Endothelial cell of umbilical vein (primary cell): ENCODE measurements around the gene LRRN3. TPM values are rescaled to one million over a fixed set of nuclear protein-coding genes. Genes with fewer than 3 reads are reported as not detected.
"Not testable (repeated sequence)": the region's sequence is repeated elsewhere in the genome, so short reads cannot be mapped to it uniquely, and the experiment has no call there.

Experiments
- BruUV-seq: library from RNA; stranded (reverse); fragments of 400-500 nt; replicated peaks from 2 replicates; lab custom pipeline; 2021; lab: Mats Ljungman, UMichigan
- CTCF ChIA-PET: fragments of 300-600, 350-600 bp; sonication (Branson Sonifier 250); formaldehyde crosslinking; loops from one replicate; lab custom pipeline; 2021; ENCODE audit warnings: antibody characterized with exemption, inconsistent platforms; lab: Charles Lee
- POLR2A ChIA-PET: fragments of 300-600, 350-600 bp; sonication (Branson Sonifier 250); formaldehyde crosslinking; loops from one replicate; lab custom pipeline; 2021; ENCODE audit warnings: antibody characterized with exemption, inconsistent platforms; lab: Charles Lee
- DNase-seq: peaks from one replicate; pipeline ENCODE4 v3.0.0-alpha.2; 2011; ENCODE audit warnings: low read depth, low spot score
- FAIRE-seq: peaks from 2 replicates; lab custom pipeline; 2011; peaks lifted over from hg19 to GRCh38; lab: Jason Lieb, UNC
- H2AFZ ChIP-seq: 2 replicates; pipeline ENCODE4 v1.6.0; 2012; ENCODE audit warnings: low read depth, low read length, control low read depth, inconsistent platforms
- H3K27ac ChIP-seq: 2 replicates; pipeline ENCODE4 v1.5.1; 2011; ENCODE audit warnings: low read depth, mild to moderate bottlenecking, control low read depth, low read length, moderate library complexity; ENCODE audit not compliant: insufficient read depth
- H3K27me3 ChIP-seq, 2 experiments: 2 replicates each; pipeline versions ENCODE4 v1.6.0 to v1.6.1; 2011; ENCODE audit warnings: low read length in 2 of 2, mixed read lengths in 1 of 2; ENCODE audit not compliant: control insufficient read depth in 2 of 2, insufficient read depth in 2 of 2
- H3K36me3 ChIP-seq, 2 experiments: 2 replicates in 1 of 2; 3 replicates in 1 of 2; pipeline ENCODE4 v1.5.1; 2011; ENCODE audit warnings: low read length in 2 of 2, mild to moderate bottlenecking in 1 of 2, moderate library complexity in 1 of 2; ENCODE audit not compliant: control insufficient read depth in 2 of 2, insufficient read depth in 2 of 2; ENCODE audit errors: extremely low read depth in 1 of 2
- H3K4me1 ChIP-seq: 3 replicates; pipeline ENCODE4 v1.5.1; 2011; ENCODE audit warnings: mild to moderate bottlenecking, low read length; ENCODE audit not compliant: control insufficient read depth, insufficient read depth; ENCODE audit errors: extremely low read depth
- H3K4me2 ChIP-seq: 2 replicates; pipeline ENCODE4 v1.6.1; 2011; ENCODE audit warnings: low read length, control low read depth, mixed read lengths; ENCODE audit not compliant: insufficient read depth
- H3K4me3 ChIP-seq, 3 experiments: fragments of 200-600 bp in 1 of 3; sonication (generic), shearing (Covaris generic) in 1 of 3; replicated peaks in 1 of 3; 2 replicates each; pipeline ENCODE4 v1.5.1; 2011 to 2016; ENCODE audit warnings: control low read depth in 3 of 3, low read length in 3 of 3, mild to moderate bottlenecking in 2 of 3, inconsistent platforms in 1 of 3, low read depth in 1 of 3, moderate library complexity in 1 of 3; ENCODE audit not compliant: insufficient read depth in 1 of 3
- H3K79me2 ChIP-seq: 2 replicates; pipeline ENCODE4 v1.6.0; 2012; ENCODE audit warnings: low read length, inconsistent platforms; ENCODE audit not compliant: control insufficient read depth, insufficient read depth
- H3K9ac ChIP-seq: replicated peaks from 2 replicates; pipeline ENCODE3; 2011; ENCODE audit warnings: low read length, control low read depth; ENCODE audit not compliant: insufficient read depth; ENCODE audit errors: extremely low read depth
- H3K9me1 ChIP-seq: replicated peaks from 3 replicates; pipeline ENCODE4 v1.6.0; 2011; ENCODE audit warnings: mild to moderate bottlenecking, low read length; ENCODE audit not compliant: control insufficient read depth, insufficient read depth; ENCODE audit errors: extremely low read depth
- H3K9me3 ChIP-seq: replicated peaks from 2 replicates; pipeline ENCODE4 v1.5.1; 2012; ENCODE audit warnings: low read length, inconsistent platforms; ENCODE audit not compliant: control insufficient read depth, insufficient read depth
- H4K20me1 ChIP-seq: replicated peaks from 2 replicates; pipeline ENCODE3; 2011; ENCODE audit warnings: mild to moderate bottlenecking, low read length; ENCODE audit not compliant: control insufficient read depth, insufficient read depth; ENCODE audit errors: extremely low read depth
- EZH2 ChIP-seq: IDR thresholded peaks from 2 replicates; pipeline ENCODE4 v1.6.1; 2012; ENCODE audit warnings: borderline replicate concordance, low read depth, mild to moderate bottlenecking, moderate library complexity, low read length, inconsistent platforms; ENCODE audit not compliant: severe bottlenecking
- FOS ChIP-seq: IDR thresholded peaks from 2 replicates; pipeline ENCODE4 v1.6.1; 2011; ENCODE audit warnings: mild to moderate bottlenecking, low read length, moderate library complexity, borderline replicate concordance; ENCODE audit not compliant: insufficient read depth
- GATA2 ChIP-seq: IDR thresholded peaks from 2 replicates; pipeline ENCODE4 v1.7.0; 2011; ENCODE audit warnings: low read depth, mild to moderate bottlenecking, moderate library complexity, mixed read lengths, low read length; ENCODE audit not compliant: insufficient read length, insufficient read depth
- JUN ChIP-seq: IDR thresholded peaks from 2 replicates; pipeline ENCODE4 v1.6.1; 2011; ENCODE audit warnings: borderline replicate concordance, low read depth; ENCODE audit not compliant: insufficient read length, insufficient read depth
- MYC ChIP-seq: IDR thresholded peaks from one replicate; pipeline ENCODE4 v1.6.1; 2011; ENCODE audit warnings: mild to moderate bottlenecking, low read depth, low read length
- POLR2A ChIP-seq: IDR thresholded peaks from 2 replicates; pipeline ENCODE4 v1.6.1; 2012; ENCODE audit warnings: low read depth, mild to moderate bottlenecking, control low read depth, low read length
- POLR2AphosphoS5 ChIP-seq: IDR thresholded peaks from 2 replicates; pipeline ENCODE4 v1.6.1; 2012; ENCODE audit warnings: low read depth, mild to moderate bottlenecking, control low read depth, low read length, moderate library complexity; ENCODE audit not compliant: insufficient read depth
- dilution Hi-C: fragments of 300-500 bp; cut with MboI; formaldehyde crosslinking; loops from one replicate; pipeline ENCODE4 v1.15.0; 2019; ENCODE audit warnings: low sequenced_read_pairs; ENCODE audit not compliant: extremely low pct_ligation_motif_present
- intact Hi-C: fragments of 100-400 bp; cut with micrococcal nuclease; formaldehyde crosslinking; loops from one replicate; pipeline ENCODE4 v1.10.0; 2022
- polyA plus RNA-seq, 4 experiments: library from polyadenylated mRNA; depleted of rRNA in 3 of 4; stranded (reverse) in 3 of 4; unstranded in 1 of 4; fragments of >200 nt; gene quantifications; 2 replicates each; pipeline versions ENCODE4 v1.2.1 to v1.2.3, GENCODE V29; 2011 to 2012; ENCODE audit warnings: missing spikeins in 1 of 4
- total RNA-seq: library from RNA; stranded (reverse); gene quantifications from 2 replicates; pipeline ENCODE4 v1.2.3, GENCODE V29; 2021
- TF ChIP-seq, protein P1 (sequence below): IDR thresholded peaks from 2 replicates; pipeline ENCODE4 v1.6.1; 2011; ENCODE audit not compliant: insufficient read depth, insufficient read length
- TF ChIP-seq, protein P2 (sequence below), 2 donors: IDR thresholded peaks; 1 replicate in 1 of 2; 2 replicates in 1 of 2; pipeline ENCODE4 v1.5.1; 2011; ENCODE audit warnings: low read length in 2 of 2, mild to moderate bottlenecking in 2 of 2, moderate library complexity in 2 of 2, control low read depth in 1 of 2, inconsistent platforms in 1 of 2, low read depth in 1 of 2; ENCODE audit not compliant: insufficient read depth in 1 of 2; ENCODE audit errors: extremely low read depth in 1 of 2

Gene LRRN3
- total and polyA plus RNA-seq, 2 donors (not counting 3 experiments of a cell fraction or from before 2014, with no cell fraction given) = not detected

DNA sequence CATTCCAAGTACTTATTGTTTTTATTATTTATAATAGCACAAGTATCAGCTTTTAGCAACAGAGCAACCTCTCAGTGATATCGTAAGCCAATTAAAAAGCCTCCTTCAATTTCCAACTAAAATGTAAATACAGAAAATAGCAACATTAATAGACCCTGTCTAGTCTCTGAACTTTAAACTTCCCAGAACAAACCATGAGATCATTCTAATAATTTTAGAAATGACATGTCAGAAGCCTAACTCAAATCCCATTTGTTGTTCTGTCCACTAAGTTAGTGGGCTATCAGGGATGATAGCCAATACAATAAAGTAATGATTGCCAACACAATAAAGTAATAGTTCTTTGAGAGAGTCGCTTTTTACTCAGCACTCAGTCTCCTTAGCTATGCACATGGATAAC lies 22.3 kb upstream of the LRRN3 start:
- POLR2A ChIA-PET = no interaction called here

GRCh38 chr7:111071556-111071955 lies 19.4 kb upstream of the LRRN3 start:
- no peaks in the 10 kb centered on the region for H3K27me3 ChIP-seq
- H3K27ac ChIP-seq = no peak overlapping the region
- H3K4me2 ChIP-seq = no peak overlapping the region
- FAIRE-seq = no peak
- H3K36me3 ChIP-seq = no peaks in the 10 kb centered on the region
- H4K20me1 ChIP-seq = no peaks in the 10 kb centered on the region
- H3K79me2 ChIP-seq = no peaks in the 10 kb centered on the region
- intact Hi-C loops (no loop called here), dilution Hi-C loops (no loop called here)
- ChIA-PET CTCF (no interaction called here), POLR2A (no interaction called here)
- no peaks in the 10 kb centered on the region for H3K9me1 ChIP-seq
- peaks cover 2% of the 10 kb centered on the region for H3K4me1 ChIP-seq
- no peaks in the 10 kb centered on the region for H3K9me3 ChIP-seq
- H3K9ac ChIP-seq = no peak overlapping the region
- no peak for DNase-seq
- no TSS peak for BruUV-seq
- H3K4me3 ChIP-seq = no peak overlapping the region
- H2AFZ ChIP-seq = no peak overlapping the region
- TF ChIP-seq, protein P1, sequence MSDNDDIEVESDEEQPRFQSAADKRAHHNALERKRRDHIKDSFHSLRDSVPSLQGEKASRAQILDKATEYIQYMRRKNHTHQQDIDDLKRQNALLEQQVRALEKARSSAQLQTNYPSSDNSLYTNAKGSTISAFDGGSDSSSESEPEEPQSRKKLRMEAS = no peak
- TF ChIP-seq FOS (no peak), POLR2A (no peak), MYC (no peak), JUN (no peak), EZH2 (no peak), POLR2AphosphoS5 (no peak), GATA2 (no peak)
- TF ChIP-seq, protein P2, sequence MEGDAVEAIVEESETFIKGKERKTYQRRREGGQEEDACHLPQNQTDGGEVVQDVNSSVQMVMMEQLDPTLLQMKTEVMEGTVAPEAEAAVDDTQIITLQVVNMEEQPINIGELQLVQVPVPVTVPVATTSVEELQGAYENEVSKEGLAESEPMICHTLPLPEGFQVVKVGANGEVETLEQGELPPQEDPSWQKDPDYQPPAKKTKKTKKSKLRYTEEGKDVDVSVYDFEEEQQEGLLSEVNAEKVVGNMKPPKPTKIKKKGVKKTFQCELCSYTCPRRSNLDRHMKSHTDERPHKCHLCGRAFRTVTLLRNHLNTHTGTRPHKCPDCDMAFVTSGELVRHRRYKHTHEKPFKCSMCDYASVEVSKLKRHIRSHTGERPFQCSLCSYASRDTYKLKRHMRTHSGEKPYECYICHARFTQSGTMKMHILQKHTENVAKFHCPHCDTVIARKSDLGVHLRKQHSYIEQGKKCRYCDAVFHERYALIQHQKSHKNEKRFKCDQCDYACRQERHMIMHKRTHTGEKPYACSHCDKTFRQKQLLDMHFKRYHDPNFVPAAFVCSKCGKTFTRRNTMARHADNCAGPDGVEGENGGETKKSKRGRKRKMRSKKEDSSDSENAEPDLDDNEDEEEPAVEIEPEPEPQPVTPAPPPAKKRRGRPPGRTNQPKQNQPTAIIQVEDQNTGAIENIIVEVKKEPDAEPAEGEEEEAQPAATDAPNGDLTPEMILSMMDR (IDR thresholded peaks at IDR 0.05; ENCODE audit: extremely low read depth in 1 of 2, insufficient read depth in 1 of 2, low read depth in 1 of 2, low read length in 2 of 2) = no peak

More for the DNA sequence above, 22.3 kb upstream of the LRRN3 start:
- Histone ChIP-seq H3K4me1 (no peaks in the 10 kb centered on the region), H3K9ac (no peak overlapping the region), H3K4me2 (no peak overlapping the region), H3K9me1 (no peaks in the 10 kb centered on the region), H3K27ac (no peak overlapping the region), H4K20me1 (no peaks in the 10 kb centered on the region), H3K36me3 (no peaks in the 10 kb centered on the region), H3K27me3 (no peaks in the 10 kb centered on the region), H3K79me2 (no peaks in the 10 kb centered on the region), H3K4me3 (no peak overlapping the region), H2AFZ (no peak overlapping the region), H3K9me3 (no peaks in the 10 kb centered on the region)
- TF ChIP-seq, protein P1 = no peak
- intact Hi-C loops = no loop called here
- CTCF ChIA-PET = no interaction called here
- dilution Hi-C loops = no loop called here
- FAIRE-seq = no peak
- no TSS peak for BruUV-seq
- no peak for DNase-seq

- H3K9ac ChIP-seq, H3K27me3 ChIP-seq, H3K4me3 ChIP-seq, BruUV-seq, H3K27ac ChIP-seq, DNase-seq, H3K79me2 ChIP-seq, dilution Hi-C loops, H3K4me1 ChIP-seq, H2AFZ ChIP-seq, H3K4me2 ChIP-seq, H3K36me3 ChIP-seq, H4K20me1 ChIP-seq, intact Hi-C loops, FAIRE-seq, H3K9me3 ChIP-seq, H3K9me1 ChIP-seq: not testable (repeated sequence)
- POLR2A ChIA-PET = interaction anchor here (0.6 kb wide), 1 partner anchor 735 kb away, joined by 3 read pairs; no protein-coding TSS in a partner anchor
- CTCF ChIA-PET = interaction anchor here (1.1 kb wide), 1 partner anchor 26 kb away, joined by 4 read pairs; no protein-coding TSS in a partner anchor
Observed at GRCh38 chr7:111072658-111073057, 18.3 kb upstream of the LRRN3 start.
